AG04450 (cell line): Measurements from ENCODE around the gene MRGPRF. TPM values are rescaled to one million over a fixed set of nuclear protein-coding genes. Genes with fewer than 3 reads are reported as not detected.

Experiments used
- CTCF ChIA-PET: fragments of 300-600, 350-600 bp; formaldehyde crosslinking; extraction: SDS; loops from one replicate; lab custom pipeline; 2022; ENCODE audit warnings: antibody characterized with exemption, inconsistent platforms; lab: Charles Lee
- POLR2A ChIA-PET: fragments of 350-600 bp; formaldehyde crosslinking; extraction: SDS; loops from one replicate; lab custom pipeline; 2021; ENCODE audit warnings: antibody characterized with exemption, inconsistent platforms; lab: Yijun Ruan, JAX
- DNase-seq: peaks from one replicate; pipeline ENCODE4 v3.0.0-alpha.2; 2011; ENCODE audit warnings: low read depth, low spot score
- H3K27ac ChIP-seq: one replicate; pipeline ENCODE4 v1.5.1; 2012; ENCODE audit warnings: low read depth, low read length, control low read depth
- H3K27me3 ChIP-seq: one replicate; pipeline ENCODE4 v1.6.0; 2012; ENCODE audit warnings: low read length; ENCODE audit not compliant: control insufficient read depth, insufficient read depth
- H3K4me3 ChIP-seq: 2 replicates; pipeline ENCODE4 v1.5.1; 2011; ENCODE audit warnings: mild to moderate bottlenecking, low read depth, low read length, control low read depth
- H3K9me3 ChIP-seq: 2 replicates; pipeline ENCODE4 v1.5.1; 2012; ENCODE audit warnings: low read length; ENCODE audit not compliant: control insufficient read depth, insufficient read depth
- polyA plus RNA-seq: library from polyadenylated mRNA; depleted of rRNA; stranded (reverse); fragments of >200 nt; gene quantifications from 2 replicates; pipeline ENCODE4 v1.2.3, GENCODE V29; 2011
- TF ChIP-seq, protein P1 (sequence below): IDR thresholded peaks from 2 replicates; pipeline ENCODE4 v1.5.1; 2011; ENCODE audit warnings: low read depth, low read length, control low read depth, inconsistent platforms

MRGPRF gene
- polyA plus RNA-seq, 1 experiment = 28.6 TPM

- H3K4me3 ChIP-seq = no peak overlapping the region
- H3K9me3 ChIP-seq = no peaks in the 10 kb centered on the region; the same call in 1 of the 2 replicates
- no peak for DNase-seq
- H3K27me3 ChIP-seq = peaks cover 21% of the 10 kb centered on the region
- H3K27ac ChIP-seq = no peak overlapping the region
- ChIA-PET CTCF (no interaction called here), POLR2A (interaction anchor here (0.6 kb wide), 1 partner anchor 189 kb away, joined by 7 read pairs; no protein-coding TSS in a partner anchor)
- TF ChIP-seq, protein P1, sequence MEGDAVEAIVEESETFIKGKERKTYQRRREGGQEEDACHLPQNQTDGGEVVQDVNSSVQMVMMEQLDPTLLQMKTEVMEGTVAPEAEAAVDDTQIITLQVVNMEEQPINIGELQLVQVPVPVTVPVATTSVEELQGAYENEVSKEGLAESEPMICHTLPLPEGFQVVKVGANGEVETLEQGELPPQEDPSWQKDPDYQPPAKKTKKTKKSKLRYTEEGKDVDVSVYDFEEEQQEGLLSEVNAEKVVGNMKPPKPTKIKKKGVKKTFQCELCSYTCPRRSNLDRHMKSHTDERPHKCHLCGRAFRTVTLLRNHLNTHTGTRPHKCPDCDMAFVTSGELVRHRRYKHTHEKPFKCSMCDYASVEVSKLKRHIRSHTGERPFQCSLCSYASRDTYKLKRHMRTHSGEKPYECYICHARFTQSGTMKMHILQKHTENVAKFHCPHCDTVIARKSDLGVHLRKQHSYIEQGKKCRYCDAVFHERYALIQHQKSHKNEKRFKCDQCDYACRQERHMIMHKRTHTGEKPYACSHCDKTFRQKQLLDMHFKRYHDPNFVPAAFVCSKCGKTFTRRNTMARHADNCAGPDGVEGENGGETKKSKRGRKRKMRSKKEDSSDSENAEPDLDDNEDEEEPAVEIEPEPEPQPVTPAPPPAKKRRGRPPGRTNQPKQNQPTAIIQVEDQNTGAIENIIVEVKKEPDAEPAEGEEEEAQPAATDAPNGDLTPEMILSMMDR = no peak
Observed at GRCh38 chr11:68994894-68995285, 18.2 kb downstream of the MRGPRF start.

DNA sequence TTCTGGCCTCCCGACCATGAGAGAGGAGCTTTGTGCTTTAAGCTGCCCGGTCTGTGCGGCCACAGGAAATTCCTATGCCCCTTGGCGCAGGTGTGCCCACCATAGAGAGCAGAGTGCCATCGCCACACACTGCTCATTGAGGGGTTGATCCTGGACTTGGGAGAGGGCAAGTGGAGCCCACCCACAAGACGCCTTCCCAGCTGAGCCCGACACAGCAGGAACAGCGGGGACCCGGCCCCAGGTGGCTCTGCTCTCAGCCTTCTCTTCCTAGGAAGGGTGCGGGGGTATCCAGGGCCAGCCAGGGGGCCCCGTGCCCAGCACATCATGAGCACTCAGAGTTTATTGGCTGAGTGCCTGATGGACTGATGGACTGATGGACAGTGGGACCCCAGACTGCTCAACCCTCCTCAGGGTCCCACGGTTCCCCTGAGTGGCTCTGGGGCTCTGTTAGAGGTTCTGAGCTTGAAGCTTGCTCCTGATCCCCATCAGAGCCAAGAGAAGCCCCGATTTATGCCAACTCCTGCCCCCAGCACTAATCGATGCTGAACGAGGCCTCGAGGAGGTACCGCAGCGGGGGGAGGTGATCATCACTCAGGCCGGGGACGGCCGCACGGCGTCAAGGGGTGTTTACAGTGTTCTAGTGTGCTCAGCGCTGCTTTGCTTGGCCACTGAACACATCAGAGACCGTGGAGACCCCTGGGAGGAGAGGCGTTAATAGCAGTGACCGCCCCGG lies 18.7 kb downstream of the MRGPRF start:
- H3K4me3 ChIP-seq = no peak overlapping the region
- ChIA-PET POLR2A (no interaction called here), CTCF (interaction anchor here (0.7 kb wide), 1 partner anchor 16 kb away, joined by 3 read pairs; no protein-coding TSS in a partner anchor)

DNA sequence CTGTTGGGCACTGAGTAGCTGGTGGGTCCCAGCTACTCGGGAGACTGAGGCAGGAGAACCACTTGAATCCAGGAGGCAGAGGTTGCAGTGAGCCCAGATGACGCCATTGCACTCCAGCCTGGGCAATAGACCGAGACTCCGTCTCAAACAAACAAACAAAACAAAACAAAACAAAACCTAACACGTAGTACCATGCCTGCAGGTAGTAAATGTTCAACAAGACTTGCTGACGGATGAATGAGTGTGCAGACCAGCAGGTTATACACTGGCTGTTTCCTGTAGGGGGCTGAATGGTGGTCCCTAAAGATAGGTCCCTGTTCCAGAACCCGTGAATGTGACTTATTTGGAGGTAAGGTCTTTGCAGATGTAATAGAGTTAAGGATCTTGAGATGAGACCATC lies 19.5 kb downstream of the MRGPRF start:
- ChIA-PET POLR2A (no interaction called here), CTCF (no interaction called here)
- no peak overlapping the region for H3K4me3 ChIP-seq
- H3K9me3 ChIP-seq = no peaks in the 10 kb centered on the region
- peaks cover 26% of the 10 kb centered on the region for H3K27me3 ChIP-seq
- TF ChIP-seq, protein P1 = no peak
- DNase-seq = no peak
- no peak overlapping the region for H3K27ac ChIP-seq

More for the DNA sequence above, 18.7 kb downstream of the MRGPRF start:
- Histone ChIP-seq H3K27ac (no peak overlapping the region), H3K27me3 (peaks cover 26% of the 10 kb centered on the region), H3K9me3 (no peaks in the 10 kb centered on the region)
- no peak for DNase-seq
- TF ChIP-seq, protein P1 = no peak

GRCh38 chr11:68992743-68993255 lies 20.2 kb downstream of the MRGPRF start:
- Histone ChIP-seq H3K4me3 (no peak overlapping the region), H3K27me3 (peaks cover 29% of the 10 kb centered on the region), H3K9me3 (no peaks in the 10 kb centered on the region), H3K27ac (no peak overlapping the region)
- ChIA-PET CTCF (no interaction called here), POLR2A (interaction anchor here (0.6 kb wide), 1 partner anchor 20 kb away, joined by 3 read pairs; no protein-coding TSS in a partner anchor)
- TF ChIP-seq, protein P1 = no peak
- DNase-seq = no peak

DNA sequence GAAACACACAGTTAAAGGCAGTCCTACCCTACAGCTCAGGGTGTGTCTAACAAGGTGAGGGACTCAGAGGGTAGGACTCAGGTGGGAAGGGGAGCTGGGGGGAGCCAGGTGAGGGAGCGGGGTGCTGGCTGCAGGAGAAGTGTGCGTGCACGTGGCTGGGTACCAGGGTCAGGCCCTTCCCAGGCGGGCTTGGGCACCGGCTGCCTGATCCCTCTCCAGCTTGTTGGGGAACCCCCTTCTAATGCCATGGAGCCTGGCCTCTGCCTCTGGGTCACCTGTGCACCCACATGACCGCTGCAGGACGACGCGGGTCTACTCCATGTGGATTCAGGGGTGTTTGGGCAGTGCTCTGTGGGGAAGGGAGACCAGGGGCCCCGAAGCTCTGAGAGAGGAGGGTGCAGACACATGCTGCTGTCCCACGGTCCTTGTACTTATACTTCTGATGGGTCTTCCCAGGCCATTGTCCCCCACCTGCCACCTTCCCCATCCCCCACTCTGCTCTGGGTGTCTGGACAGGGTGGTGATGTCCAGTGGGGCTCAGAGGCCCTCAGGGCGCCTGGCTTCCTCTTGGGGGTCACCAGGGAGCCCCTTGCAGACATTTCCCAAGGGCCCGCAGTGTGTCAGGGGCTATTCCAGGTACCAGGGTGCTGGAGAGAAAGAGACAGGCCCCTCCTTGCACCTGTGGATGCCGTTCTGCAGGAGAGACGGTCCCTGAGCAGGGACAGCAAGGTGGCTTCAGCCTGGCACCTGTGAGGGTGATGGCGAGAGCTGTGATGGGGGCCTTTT lies 21.9 kb downstream of the MRGPRF start:
- peaks cover 32% of the 10 kb centered on the region for H3K27me3 ChIP-seq
- CTCF ChIA-PET = no interaction called here
- H3K4me3 ChIP-seq = no peak overlapping the region
- TF ChIP-seq, protein P1 = no peak
- H3K9me3 ChIP-seq = no peaks in the 10 kb centered on the region
- POLR2A ChIA-PET = no interaction called here
- H3K27ac ChIP-seq = no peak overlapping the region
- no peak for DNase-seq
